ENCODE results near the gene ITM2C.

Gene ITM2C

GRCh38 chr2:230861552-230862255, 3.0 kb upstream of the ITM2C start:
- no peak for DNase-seq

DNA sequence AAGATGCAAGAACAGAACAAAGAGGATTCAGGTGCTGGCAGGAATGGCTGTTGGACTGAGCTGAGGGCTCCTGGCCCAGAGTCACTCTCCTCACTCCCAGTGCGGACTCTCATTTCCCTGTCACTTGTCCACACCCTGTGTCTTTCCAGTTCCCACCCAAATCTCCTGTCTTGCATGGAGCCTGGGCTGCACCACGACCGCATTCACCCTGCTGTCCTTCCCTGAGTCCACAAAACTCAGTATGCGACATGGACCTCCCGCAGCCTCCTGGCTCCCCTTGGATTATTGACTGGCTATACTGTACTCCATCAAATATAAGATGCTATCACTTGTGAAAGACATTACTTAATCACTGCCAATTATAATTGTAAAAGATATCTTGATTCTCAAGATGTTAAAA, 2.5 kb upstream of the ITM2C start:
- DNase-seq: no peak

- no peak for DNase-seq
Observed at GRCh38 chr2:230863031-230863430, 1.7 kb upstream of the ITM2C start.

DNA sequence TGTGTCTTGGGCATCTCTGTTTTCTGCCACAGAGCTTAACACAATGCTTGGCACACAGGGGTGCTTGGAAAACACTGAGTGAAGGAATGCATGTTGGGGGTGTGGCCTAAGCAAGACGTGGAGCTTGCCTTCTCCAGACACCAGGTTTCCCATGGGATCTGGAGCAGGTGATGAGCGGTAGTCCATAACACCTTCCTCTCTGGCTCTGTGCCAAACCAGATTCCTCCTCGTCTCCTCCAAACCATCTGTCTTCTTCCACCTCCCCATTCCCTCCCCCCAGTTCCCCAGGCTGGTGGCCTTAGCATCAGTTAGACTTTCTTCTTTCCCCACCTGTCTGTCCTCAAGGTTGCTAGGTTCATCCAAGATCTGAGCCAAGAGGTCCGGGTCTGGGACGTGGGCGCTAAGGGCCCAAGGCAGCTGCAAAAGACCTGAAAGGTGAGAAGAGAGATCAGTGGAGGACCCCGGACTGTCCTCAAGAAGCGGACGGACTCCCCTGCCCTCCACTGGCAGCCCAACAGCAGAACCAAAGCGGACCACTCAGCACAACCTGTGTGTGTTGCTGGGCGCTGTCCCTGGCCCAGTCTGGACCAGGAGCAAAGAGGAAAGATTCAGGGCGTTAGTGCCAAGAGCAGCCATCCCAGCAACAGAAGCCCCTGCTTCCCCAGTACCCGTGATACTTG, 1.2 kb upstream of the ITM2C start:
- DNase-seq: no peak

GRCh38 chr2:230864122-230864604, 579 bp upstream of the ITM2C start:
- DNase-seq: no peak

GRCh38 chr2:230865307-230865765, 594 bp downstream of the ITM2C start:
- DNase-seq: no peak

DNA sequence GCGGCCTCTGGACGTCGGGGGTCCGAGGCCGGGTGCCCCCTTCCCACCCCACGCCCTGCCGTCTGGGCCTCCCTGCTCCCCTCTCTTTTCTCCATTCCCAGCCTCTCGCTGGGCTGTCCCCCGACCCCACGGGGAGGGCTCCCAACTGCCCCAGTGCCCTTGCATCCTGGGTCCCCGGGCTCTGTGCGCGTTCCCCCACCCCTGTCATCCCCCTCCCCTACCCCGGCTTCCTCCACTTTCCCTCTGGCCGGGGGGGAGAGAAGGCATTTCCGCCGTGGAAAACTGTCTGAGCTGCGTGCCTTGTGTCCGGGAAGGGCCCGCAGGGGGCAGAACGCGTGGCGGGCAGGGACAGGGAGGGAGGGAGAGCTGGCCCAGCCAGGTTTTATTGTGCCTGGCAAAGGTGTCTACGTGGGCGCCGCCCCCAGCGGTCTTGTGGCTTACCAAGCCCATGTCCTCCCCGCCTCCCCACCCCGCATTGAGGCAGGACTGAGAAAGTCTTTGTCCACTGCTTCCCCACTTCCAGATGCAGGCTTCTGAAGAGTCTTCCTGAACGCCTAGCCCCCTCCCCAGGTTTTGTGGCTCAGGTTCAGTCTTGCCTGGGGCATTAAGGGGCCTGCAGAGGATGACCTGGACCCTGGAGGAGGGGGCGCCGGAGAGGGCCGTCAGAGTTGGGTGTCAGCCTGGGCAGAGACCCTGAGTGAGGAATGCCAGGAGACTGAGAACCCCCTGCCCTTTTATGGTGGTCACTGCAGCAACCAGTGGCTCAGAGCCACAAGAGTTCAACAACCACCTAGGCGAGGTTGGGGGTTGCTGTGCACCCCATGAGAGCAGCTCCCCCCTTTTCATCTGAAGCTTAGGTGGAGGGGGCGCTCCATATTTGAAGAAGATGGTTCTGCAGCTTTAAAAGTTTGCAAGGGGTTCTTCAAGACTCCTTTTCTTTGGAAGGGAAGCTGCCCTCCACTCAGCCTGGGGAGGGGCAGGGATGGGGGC, 1.3 kb downstream of the ITM2C start:
- no peak for DNase-seq

GRCh38 chr2:230866756-230867523, 2.2 kb downstream of the ITM2C start:
- DNase-seq: no peak

GRCh38 chr2:230868161-230868946, 3.6 kb downstream of the ITM2C start:
- DNase-seq: no peak

DNA sequence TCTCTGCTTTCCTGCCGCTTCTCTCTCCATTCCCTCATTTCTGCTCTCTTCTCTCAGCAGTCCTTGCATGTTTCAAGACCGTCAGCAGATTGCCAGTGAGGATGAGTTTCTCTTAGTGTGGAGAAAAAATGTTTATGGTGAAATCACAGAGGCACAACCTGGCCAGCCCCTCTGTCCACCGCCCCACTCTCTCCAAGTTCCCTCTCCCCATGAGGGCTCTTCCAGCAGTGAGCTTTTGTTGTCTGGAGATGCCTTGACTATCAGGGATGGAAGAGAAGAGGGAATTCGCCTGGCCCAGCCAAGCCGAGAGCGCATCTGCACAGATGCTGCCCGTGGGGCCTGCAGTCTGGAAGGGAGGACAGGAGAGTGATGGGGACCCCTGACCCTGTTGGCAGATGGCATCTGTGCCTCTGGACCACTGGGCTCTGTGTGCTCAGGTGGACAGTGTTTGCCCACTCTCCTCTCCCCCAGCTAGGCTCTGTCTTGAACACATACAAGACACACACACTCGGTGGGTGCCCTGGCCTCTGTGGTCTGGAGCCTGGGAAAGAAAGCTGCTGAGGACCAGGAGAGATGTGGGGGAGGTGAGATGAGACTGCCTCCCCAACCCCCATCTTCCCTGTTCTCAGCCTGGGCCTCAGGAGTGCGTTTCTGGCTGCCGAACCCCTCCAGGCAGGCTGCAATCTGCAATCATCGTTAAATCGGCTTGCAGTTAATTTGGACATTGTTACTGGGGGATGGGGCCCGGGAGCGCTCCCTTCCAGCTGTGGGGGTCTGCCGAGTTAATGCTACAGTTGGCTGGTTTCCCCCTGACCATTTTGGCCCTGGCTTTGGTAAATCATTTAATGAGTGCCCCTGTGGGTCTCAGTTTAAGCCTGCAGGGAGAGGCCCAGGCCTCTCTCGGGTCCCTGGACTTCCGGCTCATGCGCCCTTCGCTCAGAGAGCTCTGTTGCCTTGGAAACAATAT, 4.5 kb downstream of the ITM2C start:
- DNase-seq: no peak

- no peak for DNase-seq
Observed at GRCh38 chr2:230869914-230870543, 5.3 kb downstream of the ITM2C start.

DNA sequence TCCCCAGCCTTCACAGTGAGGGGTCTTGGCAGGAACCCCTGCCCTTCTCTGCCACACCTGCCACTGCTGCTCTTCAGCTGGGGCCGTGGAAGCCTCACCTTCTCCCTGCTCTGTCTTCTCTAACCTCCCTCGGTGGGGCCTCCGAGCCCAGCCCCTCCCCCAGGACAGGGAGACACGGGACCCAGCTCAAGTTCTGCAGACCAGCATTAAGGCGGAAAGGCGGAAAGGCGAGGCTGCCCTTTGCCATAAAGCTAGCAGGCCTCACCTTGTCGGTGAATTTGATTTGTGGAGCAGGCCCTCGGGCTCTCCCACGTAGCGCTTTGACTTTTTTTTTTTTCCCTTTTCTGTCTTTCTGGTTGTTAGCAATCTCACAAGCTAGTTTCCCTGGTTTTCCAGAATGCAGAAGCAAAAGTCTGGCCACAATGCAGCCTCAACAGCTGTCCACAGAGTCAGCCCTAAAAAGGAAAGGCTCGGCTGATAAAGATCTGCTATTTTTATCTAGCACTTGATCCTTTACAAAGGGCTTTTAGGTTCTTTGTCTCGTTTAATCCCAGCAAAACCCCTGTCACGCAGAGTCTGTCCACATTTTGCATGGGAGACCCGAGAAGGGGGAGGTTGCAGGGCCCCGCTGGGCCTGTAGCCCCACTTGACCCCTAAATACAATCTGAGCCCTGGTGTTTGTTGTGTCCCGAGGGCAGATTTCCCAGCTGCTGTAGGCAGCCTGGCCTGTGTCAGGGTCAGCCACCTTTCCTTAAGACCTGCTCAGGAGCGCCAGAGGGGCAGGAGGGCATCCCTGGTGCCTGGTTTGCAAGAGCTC, 6.0 kb downstream of the ITM2C start:
- no peak for DNase-seq

- DNase-seq: no peak
Observed at GRCh38 chr2:230871361-230872150, 6.8 kb downstream of the ITM2C start.

DNA sequence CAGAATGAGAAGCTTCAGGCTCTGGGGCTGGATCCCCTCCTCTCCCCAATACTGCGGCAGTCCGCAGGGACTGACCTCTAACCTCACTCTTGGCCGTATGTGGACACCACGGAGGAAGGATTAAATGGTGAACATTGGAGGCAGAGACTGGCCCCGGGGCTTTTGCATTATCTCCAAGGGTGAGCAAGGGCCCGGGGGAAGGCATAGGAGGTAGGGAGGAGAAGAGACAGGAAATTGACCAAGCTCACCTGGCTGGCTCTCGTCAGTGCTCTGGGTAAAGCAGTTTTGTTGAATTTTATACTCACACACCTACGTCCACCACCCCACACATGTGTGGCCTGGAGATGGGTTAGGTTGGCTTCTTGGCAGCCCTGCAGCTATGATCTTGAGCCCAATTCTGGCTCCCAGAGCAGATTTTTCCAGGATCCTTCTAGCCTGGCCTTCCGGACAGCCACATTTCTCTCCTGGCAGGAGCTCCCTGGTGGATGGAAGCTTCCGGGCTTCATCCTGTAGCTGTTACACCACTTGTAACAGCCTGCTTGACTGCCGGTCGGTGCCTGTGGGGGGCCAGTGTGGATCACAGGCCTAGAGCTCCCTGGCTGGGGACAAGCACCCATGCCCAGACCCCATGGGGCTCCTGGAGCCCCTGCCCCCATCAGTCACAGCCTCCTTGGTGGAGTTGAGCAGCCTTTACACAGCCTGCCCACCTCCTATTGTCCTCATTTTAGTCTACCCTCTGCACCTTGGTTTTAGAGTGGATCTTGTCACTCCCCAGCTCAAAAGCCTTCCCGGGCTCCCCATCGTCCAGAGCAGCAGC, 7.6 kb downstream of the ITM2C start:
- DNase-seq: no peak

DNA sequence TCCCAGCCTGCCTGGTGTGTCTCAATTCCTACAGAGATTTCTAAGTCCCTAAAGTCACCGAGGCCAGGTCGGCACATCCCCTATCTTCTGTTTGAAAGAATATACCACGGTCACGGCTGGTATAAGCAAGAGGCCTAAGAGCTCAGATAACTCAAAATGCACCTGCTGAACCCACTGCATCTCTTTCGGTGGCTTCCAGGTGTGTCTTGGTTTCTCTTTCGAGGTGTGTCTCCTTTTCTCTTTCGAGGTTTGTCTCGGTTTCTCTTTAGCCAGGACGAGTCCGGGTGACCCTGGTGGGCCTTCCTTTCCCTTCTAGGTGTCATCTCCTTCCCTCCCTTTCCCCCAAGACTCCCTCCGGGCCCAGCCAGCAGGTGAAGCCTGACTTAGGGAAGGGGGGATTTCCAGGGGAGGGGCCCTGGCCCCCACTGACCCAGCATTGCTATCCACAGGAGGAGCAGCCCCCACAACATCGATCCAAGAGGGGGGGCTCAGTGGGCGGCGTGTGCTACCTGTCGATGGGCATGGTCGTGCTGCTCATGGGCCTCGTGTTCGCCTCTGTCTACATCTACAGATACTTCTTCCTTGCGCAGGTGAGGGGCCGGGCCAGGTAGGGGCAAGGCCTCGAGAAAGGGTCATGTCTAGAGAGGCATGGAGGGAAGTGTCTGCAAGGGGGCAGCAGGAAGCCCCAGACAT, 8.4 kb downstream of the ITM2C start:
- DNase-seq: no peak

DNA sequence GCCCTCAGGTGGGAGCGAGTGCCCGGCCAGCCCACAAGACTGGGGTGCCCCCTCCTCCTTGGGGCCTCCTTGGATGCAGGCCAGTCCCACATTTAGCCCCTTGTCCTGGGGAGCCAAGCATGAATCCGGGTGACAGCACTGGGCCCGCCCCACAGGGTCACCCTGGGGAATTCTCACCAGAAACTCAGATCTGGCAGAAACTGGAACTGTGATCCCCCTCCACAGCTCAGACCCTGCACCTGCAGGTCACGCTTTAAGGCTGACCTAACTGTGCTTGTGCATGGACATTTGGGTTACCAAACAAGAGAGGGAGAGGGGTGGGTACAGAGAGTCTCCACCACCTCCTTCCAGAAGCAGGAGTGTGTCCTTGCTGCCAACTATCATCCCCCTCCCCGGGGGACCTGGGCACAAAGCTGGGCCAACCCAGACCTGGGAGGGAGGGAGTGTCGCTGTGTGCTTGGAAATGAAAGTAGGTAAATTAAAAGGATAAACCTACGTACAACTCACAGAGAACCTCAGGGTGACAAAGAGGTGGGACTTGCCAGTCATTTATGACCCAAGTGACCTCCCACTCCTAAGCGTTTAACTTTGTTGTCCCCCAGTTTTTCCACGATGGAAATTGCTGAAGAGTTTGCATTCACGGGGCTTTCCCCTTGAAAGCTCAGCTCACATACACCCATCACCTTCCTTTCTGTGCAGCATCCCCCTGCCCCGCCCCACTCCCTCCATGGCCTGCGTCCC, 9.1 kb downstream of the ITM2C start:
- DNase-seq: no peak

Data from NCI-H187 treated with DMSO at 0.1 percent for 48 hours (cell line).